ENCODE data around the gene HDAC9.

DNA sequence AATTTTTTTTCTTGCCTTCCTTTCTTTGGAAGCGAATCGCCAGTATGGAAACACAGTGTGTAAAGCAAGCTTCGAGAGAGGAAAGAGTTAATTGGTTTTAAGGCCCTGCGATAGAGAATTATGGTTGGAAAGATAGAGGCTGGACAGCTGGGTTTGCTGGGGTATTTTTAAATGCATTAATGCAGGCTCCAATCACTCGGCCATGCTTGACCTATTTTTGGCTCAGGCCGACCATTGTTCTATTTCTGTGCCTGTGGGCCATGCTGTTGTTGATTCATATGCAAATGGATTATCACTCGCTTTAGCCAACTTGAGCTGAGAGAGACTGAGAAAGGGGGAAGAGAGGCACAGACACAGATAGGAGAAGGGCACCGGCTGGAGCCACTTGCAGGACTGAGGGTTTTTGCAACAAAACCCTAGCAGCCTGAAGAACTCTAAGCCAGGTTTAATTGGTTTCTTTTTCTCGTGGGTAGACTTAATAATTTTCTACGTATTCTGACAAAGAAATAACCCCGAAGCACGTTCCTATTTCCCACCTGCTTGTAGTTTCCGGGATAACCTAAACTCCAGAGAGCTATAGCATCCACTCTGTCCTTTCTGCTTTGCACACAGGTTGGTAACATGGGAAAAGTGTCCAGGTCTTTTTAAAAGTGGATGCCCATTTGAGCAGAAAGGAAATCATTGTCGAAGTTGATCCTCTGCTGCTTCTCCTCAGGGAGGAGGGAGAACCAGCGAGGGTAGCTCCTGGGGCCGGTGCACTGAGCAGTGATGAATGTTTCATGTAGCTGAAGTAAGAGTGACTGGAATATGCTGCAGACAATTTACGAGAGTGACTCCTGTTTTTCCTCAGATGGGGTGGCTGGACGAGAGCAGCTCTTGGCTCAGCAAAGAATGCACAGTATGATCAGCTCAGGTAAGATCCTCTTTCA lies at the start of gene HDAC9:
- no peak for TF ChIP-seq POLR2A (IDR thresholded peaks at IDR 0.05)
- TF ChIP-seq, protein P1, sequence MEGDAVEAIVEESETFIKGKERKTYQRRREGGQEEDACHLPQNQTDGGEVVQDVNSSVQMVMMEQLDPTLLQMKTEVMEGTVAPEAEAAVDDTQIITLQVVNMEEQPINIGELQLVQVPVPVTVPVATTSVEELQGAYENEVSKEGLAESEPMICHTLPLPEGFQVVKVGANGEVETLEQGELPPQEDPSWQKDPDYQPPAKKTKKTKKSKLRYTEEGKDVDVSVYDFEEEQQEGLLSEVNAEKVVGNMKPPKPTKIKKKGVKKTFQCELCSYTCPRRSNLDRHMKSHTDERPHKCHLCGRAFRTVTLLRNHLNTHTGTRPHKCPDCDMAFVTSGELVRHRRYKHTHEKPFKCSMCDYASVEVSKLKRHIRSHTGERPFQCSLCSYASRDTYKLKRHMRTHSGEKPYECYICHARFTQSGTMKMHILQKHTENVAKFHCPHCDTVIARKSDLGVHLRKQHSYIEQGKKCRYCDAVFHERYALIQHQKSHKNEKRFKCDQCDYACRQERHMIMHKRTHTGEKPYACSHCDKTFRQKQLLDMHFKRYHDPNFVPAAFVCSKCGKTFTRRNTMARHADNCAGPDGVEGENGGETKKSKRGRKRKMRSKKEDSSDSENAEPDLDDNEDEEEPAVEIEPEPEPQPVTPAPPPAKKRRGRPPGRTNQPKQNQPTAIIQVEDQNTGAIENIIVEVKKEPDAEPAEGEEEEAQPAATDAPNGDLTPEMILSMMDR (IDR thresholded peaks at IDR 0.05): no peak
